H9 (cell line): ENCODE measurements around the gene TTC28. TPM values are rescaled to one million over a fixed set of nuclear protein-coding genes. Genes with fewer than 3 reads are reported as not detected.

Source experiments
- DNase-seq: peaks from one replicate; pipeline ENCODE4 v3.0.0-alpha.2; 2017
- H2AFZ ChIP-seq: one replicate; pipeline ENCODE4 v1.6.1; 2013; ENCODE audit warnings: mild to moderate bottlenecking, low read length, control low read depth, moderate library complexity
- H2AK5ac ChIP-seq: 2 replicates; pipeline ENCODE4 v1.6.1; 2013; ENCODE audit warnings: low read length, control low read depth, mixed read lengths; ENCODE audit not compliant: insufficient read length
- H2BK120ac ChIP-seq: one replicate; pipeline ENCODE4 v1.6.1; 2013; ENCODE audit warnings: low read depth, mild to moderate bottlenecking, low read length, control low read depth, inconsistent platforms; ENCODE audit not compliant: poor library complexity, severe bottlenecking
- H2BK12ac ChIP-seq: 2 replicates; pipeline ENCODE4 v1.6.1; 2013; ENCODE audit warnings: low read length, control low read depth, mixed read lengths, low read depth; ENCODE audit not compliant: insufficient read length
- H2BK15ac ChIP-seq: 2 replicates; pipeline ENCODE4 v1.6.1; 2013; ENCODE audit warnings: low read depth, low read length, control low read depth
- H2BK20ac ChIP-seq: one replicate; pipeline ENCODE4 v1.6.1; 2013; ENCODE audit warnings: low read depth, mild to moderate bottlenecking, low read length, control low read depth, inconsistent platforms; ENCODE audit not compliant: poor library complexity, severe bottlenecking
- H2BK5ac ChIP-seq: 2 replicates; pipeline ENCODE4 v1.6.1; 2013; ENCODE audit warnings: low read length, control low read depth, mixed read lengths; ENCODE audit not compliant: insufficient read length
- H3K14ac ChIP-seq: 2 replicates; pipeline ENCODE4 v1.6.1; 2013; ENCODE audit warnings: low read length, control low read depth; ENCODE audit not compliant: insufficient read depth
- H3K18ac ChIP-seq: 2 replicates; pipeline ENCODE4 v1.6.1; 2013; ENCODE audit warnings: low read depth, mild to moderate bottlenecking, mixed read lengths, low read length, control low read depth; ENCODE audit not compliant: insufficient read length
- H3K23ac ChIP-seq: 2 replicates; pipeline ENCODE4 v1.6.1; 2013; ENCODE audit warnings: low read length, control low read depth, mixed read lengths, low read depth; ENCODE audit not compliant: insufficient read length
- H3K23me2 ChIP-seq: 2 replicates; pipeline ENCODE4 v1.6.1; 2013; ENCODE audit warnings: low read depth, mild to moderate bottlenecking, mixed read lengths, low read length, control low read depth; ENCODE audit not compliant: insufficient read length, poor library complexity, severe bottlenecking
- H3K27ac ChIP-seq: 2 replicates; pipeline ENCODE4 v1.5.1; 2013; ENCODE audit warnings: low read length, control low read depth, mixed read lengths, low read depth; ENCODE audit not compliant: insufficient read length
- H3K27me3 ChIP-seq: 2 replicates; pipeline ENCODE4 v1.6.1; 2013; ENCODE audit warnings: low read length, control low read depth, inconsistent platforms; ENCODE audit not compliant: insufficient read depth
- H3K4ac ChIP-seq: 2 replicates; pipeline ENCODE4 v1.6.1; 2013; ENCODE audit warnings: low read depth, mild to moderate bottlenecking, control low read depth, inconsistent platforms, low read length, moderate library complexity
- H3K4me1 ChIP-seq: 2 replicates; pipeline ENCODE4 v1.6.1; 2013; ENCODE audit warnings: low read length, control low read depth, inconsistent platforms; ENCODE audit not compliant: insufficient read depth
- H3K4me2 ChIP-seq: 2 replicates; pipeline ENCODE4 v1.6.1; 2013; ENCODE audit warnings: low read length, control low read depth, mixed read lengths; ENCODE audit not compliant: insufficient read length, insufficient read depth
- H3K56ac ChIP-seq: 2 replicates; pipeline ENCODE4 v1.6.1; 2013; ENCODE audit warnings: low read depth, mild to moderate bottlenecking, mixed read lengths, low read length, control low read depth; ENCODE audit not compliant: insufficient read length
- H3K79me1 ChIP-seq: 2 replicates; pipeline ENCODE4 v1.6.1; 2013; ENCODE audit warnings: low read depth, mild to moderate bottlenecking, moderate library complexity, low read length, control low read depth, inconsistent platforms; ENCODE audit not compliant: insufficient read depth, poor library complexity, severe bottlenecking
- H3K79me2 ChIP-seq: 2 replicates; pipeline ENCODE4 v1.6.1; 2013; ENCODE audit warnings: low read length, control low read depth, inconsistent platforms; ENCODE audit not compliant: insufficient read depth
- H3K9ac ChIP-seq: 2 replicates; pipeline ENCODE4 v1.6.1; 2013; ENCODE audit warnings: low read length, control low read depth, mixed read lengths; ENCODE audit not compliant: insufficient read length; ENCODE audit errors: extremely low read depth
- H3K9me3 ChIP-seq: one replicate; pipeline ENCODE4 v1.6.1; 2013; ENCODE audit warnings: low read depth, low read length, inconsistent platforms; ENCODE audit not compliant: control insufficient read depth
- H3T11ph ChIP-seq: one replicate; pipeline ENCODE4 v1.6.1; 2013; ENCODE audit warnings: mild to moderate bottlenecking, low read length, control low read depth, inconsistent platforms
- H4K20me1 ChIP-seq: one replicate; pipeline ENCODE4 v1.6.1; 2013; ENCODE audit not compliant: control insufficient read depth, insufficient read length, insufficient read depth
- H4K5ac ChIP-seq: 2 replicates; pipeline ENCODE4 v1.6.1; 2013; ENCODE audit warnings: low read depth, mild to moderate bottlenecking, mixed read lengths, low read length, control low read depth; ENCODE audit not compliant: insufficient read length
- H4K8ac ChIP-seq: replicated peaks from 2 replicates; pipeline ENCODE4 v1.6.1; 2013; ENCODE audit warnings: low read length, control low read depth, mixed read lengths, low read depth; ENCODE audit not compliant: insufficient read length
- H4K91ac ChIP-seq: 2 replicates; pipeline ENCODE4 v1.6.1; 2013; ENCODE audit warnings: low read depth, mild to moderate bottlenecking, moderate library complexity, mixed read lengths, low read length, control low read depth; ENCODE audit not compliant: insufficient read length
- H3K27ac Mint-ChIP-seq, 3 experiments: 2 replicates in 2 of 3; 3 replicates in 1 of 3; pipeline ENCODE4 v1.8.0; 2020 to 2021; ENCODE audit warnings: mixed read lengths in 3 of 3, mild to moderate bottlenecking in 1 of 3, moderate library complexity in 1 of 3
- H3K27me3 Mint-ChIP-seq: 2 replicates; pipeline ENCODE4 v1.8.0; 2021; ENCODE audit warnings: low read depth, mild to moderate bottlenecking, moderate library complexity, mixed read lengths
- H3K36me3 Mint-ChIP-seq, 3 experiments: 2 replicates in 2 of 3; 3 replicates in 1 of 3; pipeline ENCODE4 v1.8.0; 2020 to 2021; ENCODE audit warnings: low read depth in 3 of 3, mixed read lengths in 3 of 3; ENCODE audit not compliant: insufficient read depth in 1 of 3
- H3K4me1 Mint-ChIP-seq, 2 experiments: 2 replicates each; pipeline ENCODE4 v1.8.0; 2020; ENCODE audit warnings: mixed read lengths in 2 of 2
- H3K4me3 Mint-ChIP-seq, 2 experiments: 2 replicates in 1 of 2; 3 replicates in 1 of 2; pipeline ENCODE4 v1.8.0; 2020 to 2021; ENCODE audit warnings: mild to moderate bottlenecking in 2 of 2, mixed read lengths in 2 of 2, moderate library complexity in 1 of 2
- H3K9me3 Mint-ChIP-seq, 2 experiments: 2 replicates in 1 of 2; 3 replicates in 1 of 2; pipeline ENCODE4 v1.8.0; 2020; ENCODE audit warnings: mild to moderate bottlenecking in 2 of 2, mixed read lengths in 2 of 2, moderate library complexity in 1 of 2
- WGBS: extraction: QIAGEN DNeasy Blood & Tissue Kit; methylation state at CpG from one replicate; pipeline ENCODE4 v1.1.7; 2013; ENCODE audit warnings: missing lambda C conversion rate, low lambda C conversion rate, mixed read lengths; ENCODE audit not compliant: insufficient read length; ENCODE audit errors: extremely low coverage; 5-methylcytosine and 5-hydroxymethylcytosine counted together
- total RNA-seq: library from RNA; stranded (reverse); gene quantifications from 2 replicates; pipeline ENCODE4 v1.2.1, GENCODE V29; 2021
- TF ChIP-seq, protein P1 (sequence below): fragments of 200-600 bp; sonication (generic); conservative IDR thresholded peaks from 3 replicates; pipeline ENCODE4 v1.8.0; 2021; ENCODE audit warnings: antibody characterized with exemption, mild to moderate bottlenecking

The TTC28 gene
- total RNA-seq, 1 experiment from 2014 or later = 13.6 TPM

DNA sequence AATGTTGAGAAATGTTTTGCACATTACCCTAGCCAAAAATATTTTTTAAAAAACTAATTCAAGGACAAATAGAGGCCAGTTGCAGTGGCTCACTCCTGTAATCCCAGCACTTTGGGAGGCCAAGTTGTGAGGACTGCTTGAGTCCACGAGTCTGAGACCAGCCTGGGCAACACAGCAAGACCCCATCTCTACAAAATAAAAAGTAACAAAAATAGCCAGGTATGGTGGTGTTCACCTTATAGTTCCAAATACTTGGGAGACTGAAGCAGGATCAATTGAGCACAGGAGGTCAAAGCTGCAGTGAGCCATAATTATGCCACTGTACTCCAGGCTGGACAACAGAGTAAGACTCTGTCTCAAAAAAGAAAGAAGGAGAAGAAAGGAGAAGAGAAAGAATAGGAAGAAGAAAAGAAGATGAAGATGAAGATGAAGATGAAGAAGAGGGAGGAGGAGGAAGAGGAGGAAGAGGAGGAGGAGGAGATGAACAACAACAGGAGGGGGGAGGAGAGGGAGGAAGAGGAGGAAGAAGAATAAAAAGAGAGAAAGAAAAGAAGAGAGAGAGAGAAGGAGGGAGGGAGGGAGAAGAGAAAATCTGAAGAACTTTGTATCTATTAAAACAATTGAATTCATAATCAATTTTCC is 136.5 kb downstream of the TTC28 start:
- no peaks in the 10 kb centered on the region for H3K79me2 ChIP-seq
- no peaks in the 10 kb centered on the region for H3K27me3 ChIP-seq
- no peak overlapping the region for H2BK120ac ChIP-seq
- Mint-ChIP-seq H3K36me3 (peaks cover 5 to 16% (median 10%) of the 10 kb centered on the region in 3 experiments; a peak in 6 of 7 replicates), H3K4me1 (peaks cover 15 to 20% of the 10 kb centered on the region in 2 experiments), H3K4me3 (no peak overlapping the region), H3K27me3 (no peaks in the 10 kb centered on the region; the same call in 1 of the 2 replicates), H3K9me3 (peaks cover 9 to 12% of the 10 kb centered on the region in 2 experiments), H3K27ac (no peak overlapping the region)
- TF ChIP-seq, protein P1, sequence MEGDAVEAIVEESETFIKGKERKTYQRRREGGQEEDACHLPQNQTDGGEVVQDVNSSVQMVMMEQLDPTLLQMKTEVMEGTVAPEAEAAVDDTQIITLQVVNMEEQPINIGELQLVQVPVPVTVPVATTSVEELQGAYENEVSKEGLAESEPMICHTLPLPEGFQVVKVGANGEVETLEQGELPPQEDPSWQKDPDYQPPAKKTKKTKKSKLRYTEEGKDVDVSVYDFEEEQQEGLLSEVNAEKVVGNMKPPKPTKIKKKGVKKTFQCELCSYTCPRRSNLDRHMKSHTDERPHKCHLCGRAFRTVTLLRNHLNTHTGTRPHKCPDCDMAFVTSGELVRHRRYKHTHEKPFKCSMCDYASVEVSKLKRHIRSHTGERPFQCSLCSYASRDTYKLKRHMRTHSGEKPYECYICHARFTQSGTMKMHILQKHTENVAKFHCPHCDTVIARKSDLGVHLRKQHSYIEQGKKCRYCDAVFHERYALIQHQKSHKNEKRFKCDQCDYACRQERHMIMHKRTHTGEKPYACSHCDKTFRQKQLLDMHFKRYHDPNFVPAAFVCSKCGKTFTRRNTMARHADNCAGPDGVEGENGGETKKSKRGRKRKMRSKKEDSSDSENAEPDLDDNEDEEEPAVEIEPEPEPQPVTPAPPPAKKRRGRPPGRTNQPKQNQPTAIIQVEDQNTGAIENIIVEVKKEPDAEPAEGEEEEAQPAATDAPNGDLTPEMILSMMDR = no peak
- no peak overlapping the region for H2AFZ ChIP-seq
- H2BK20ac ChIP-seq = no peak overlapping the region
- no peaks in the 10 kb centered on the region for H4K20me1 ChIP-seq
- H3K14ac ChIP-seq = no peak overlapping the region
- no peak overlapping the region for H2BK15ac ChIP-seq
- H4K5ac ChIP-seq = no peak overlapping the region
- WGBS = no CpG with 5 or more reads among the region's 1 CpG
- no peak overlapping the region for H3K4ac ChIP-seq
- no peak overlapping the region for H4K8ac ChIP-seq
- DNase-seq = no peak
- H2BK12ac ChIP-seq = no peak overlapping the region
- no peak overlapping the region for H3K56ac ChIP-seq
- no peak overlapping the region for H2AK5ac ChIP-seq
- H3K4me2 ChIP-seq = no peak overlapping the region
- no peaks in the 10 kb centered on the region for H3K9me3 ChIP-seq
- H3K27ac ChIP-seq = no peak overlapping the region
- H3T11ph ChIP-seq = no peak overlapping the region
- no peaks in the 10 kb centered on the region for H3K23me2 ChIP-seq
- no peak overlapping the region for H3K18ac ChIP-seq
- no peak overlapping the region for H3K23ac ChIP-seq
- no peak overlapping the region for H4K91ac ChIP-seq
- H3K4me1 ChIP-seq = no peaks in the 10 kb centered on the region
- no peak overlapping the region for H2BK5ac ChIP-seq
- no peaks in the 10 kb centered on the region for H3K79me1 ChIP-seq
- H3K9ac ChIP-seq = no peak overlapping the region
